Gastrocnemius medialis (tissue), 4 donors: ENCODE data around the gene LBH. TPM values are rescaled to one million over a fixed set of nuclear protein-coding genes. Genes with fewer than 3 reads are reported as not detected.

Experiments used
- ATAC-seq, 2 donors: fragments of 150-250 bp; one replicate each; pipeline ENCODE4 v1.9.1; 2016
- DNase-seq, 2 donors: peaks; one replicate each; pipeline ENCODE4 v3.0.0-alpha.2; 2019
- H3K27ac ChIP-seq, 4 donors: fragments of 200-600 bp; sonication (generic); 1 replicate in 1 of 4; 2 replicates in 3 of 4; pipeline ENCODE4 v1.5.1; 2016 to 2018; ENCODE audit warnings: mild to moderate bottlenecking in 2 of 4, moderate library complexity in 1 of 4
- H3K27me3 ChIP-seq, 3 donors: fragments of 200-600 bp; sonication (generic) in 2 of 3; 1 replicate in 1 of 3; 2 replicates in 2 of 3; pipeline versions ENCODE4 v1.5.1 to v1.6.0; 2016 to 2019; ENCODE audit warnings: mild to moderate bottlenecking in 1 of 3, moderate library complexity in 1 of 3
- H3K36me3 ChIP-seq, 2 donors: fragments of 200-600 bp; sonication (generic) in 1 of 2; one replicate each; pipeline ENCODE4 v1.5.1; 2017 to 2018
- H3K4me1 ChIP-seq, 2 donors: fragments of 200-600 bp; sonication (generic) in 1 of 2; one replicate each; pipeline ENCODE4 v1.5.1; 2016 to 2017; ENCODE audit warnings: mild to moderate bottlenecking in 2 of 2
- H3K4me3 ChIP-seq, 4 donors: fragments of 200-600 bp; sonication (generic) in 3 of 4; 1 replicate in 1 of 4; 2 replicates in 3 of 4; pipeline ENCODE4 v1.5.1; 2016 to 2019; ENCODE audit warnings: mild to moderate bottlenecking in 2 of 4
- H3K9me3 ChIP-seq, 3 donors: fragments of 200-600 bp; sonication (generic) in 2 of 3; 1 replicate in 1 of 3; 2 replicates in 2 of 3; pipeline ENCODE4 v1.5.1; 2016 to 2019
- CTCF ChIP-seq, 5 experiments: fragments of 450-650 bp in 3 of 5; fragments of 200-600 bp in 2 of 5; sonication (generic) in 2 of 5; IDR thresholded peaks in 4 of 5; conservative IDR thresholded peaks in 1 of 5; 1 replicate in 4 of 5; 2 replicates in 1 of 5; pipeline ENCODE4 v1.5.1; 2016 to 2019; ENCODE audit warnings: antibody characterized with exemption in 5 of 5, mild to moderate bottlenecking in 3 of 5, moderate library complexity in 3 of 5
- POLR2A ChIP-seq, 2 donors: fragments of 450-650 bp; IDR thresholded peaks; one replicate each; pipeline ENCODE4 v1.6.1; 2017; ENCODE audit warnings: antibody characterized with exemption in 2 of 2, mild to moderate bottlenecking in 2 of 2, moderate library complexity in 2 of 2
- in situ Hi-C, 4 donors: fragments of 200-750 bp; cut with MboI; loops; one replicate each; pipeline versions ENCODE4 v1.15.0 to v1.8.0; 2017; ENCODE audit warnings: low sequenced_read_pairs in 4 of 4
- intact Hi-C: fragments of 100-400 bp; cut with DNase I; formaldehyde crosslinking; loops from one replicate; pipeline ENCODE4 v1.15.1; 2023; ENCODE audit warnings: low total_unique reads
- total RNA-seq, 4 donors: library from RNA; depleted of rRNA; stranded (reverse); fragments of >200 nt; gene quantifications; one replicate each; pipeline versions ENCODE4 v1.1.0 to v1.2.3, GENCODE V29; 2016

LBH gene
- total RNA-seq, 4 donors from 2014 or later: 5.4 to 37.6 (median 12.5) TPM

- H3K4me1 ChIP-seq: peaks cover 0 to 21% of the 10 kb centered on the region in 2 donors
These were observed 8.8 kb downstream of the LBH start for GRCh38 chr2:30239986-30240752.

GRCh38 chr2:30243231-30243630 is 11.9 kb downstream of the LBH start:
- Histone ChIP-seq H3K9me3 (no peaks in the 10 kb centered on the region), H3K4me1 (peaks cover 0 to 15% of the 10 kb centered on the region in 2 donors), H3K4me3 (no peak overlapping the region), H3K36me3 (no peaks in the 10 kb centered on the region), H3K27ac (no peak overlapping the region), H3K27me3 (no peaks in the 10 kb centered on the region)
- in situ Hi-C loops (loop anchor here in 1 of 4 donors (25.0 kb wide), 1 partner anchor 219 kb away; no protein-coding TSS in a partner anchor), intact Hi-C loops (no loop called here)
- DNase-seq (no peak), ATAC-seq (no peak)
- TF ChIP-seq POLR2A (IDR thresholded peaks at IDR 0.05) (no peak), CTCF (IDR thresholded peaks at IDR 0.05 in 4 of 5, conservative IDR thresholded peaks at IDR 0.05 in 1 of 5) (no peak)

More at GRCh38 chr2:30239986-30240752, 8.8 kb downstream of the LBH start:
- DNase-seq: peak in 1 of 2 donors; percentile 49
- H3K4me3 ChIP-seq: no peak overlapping the region
- no peak for TF ChIP-seq CTCF (IDR thresholded peaks at IDR 0.05 in 4 of 5, conservative IDR thresholded peaks at IDR 0.05 in 1 of 5)
- TF ChIP-seq POLR2A (IDR thresholded peaks at IDR 0.05): no peak
- in situ Hi-C loops (loop anchor here in 1 of 4 donors (25.0 kb wide), 1 partner anchor 222 kb away; no protein-coding TSS in a partner anchor), intact Hi-C loops (loop anchor here (10.0 kb wide), 1 partner anchor 165 kb away; no protein-coding TSS in a partner anchor)
- H3K27ac ChIP-seq: peak overlapping the region; percentile 55 to 71 (median 58)
- peak; percentile 35 to 49 for ATAC-seq
- no peaks in the 10 kb centered on the region for H3K36me3 ChIP-seq
- H3K27me3 ChIP-seq: peaks cover 0 to 9% (median 0%) of the 10 kb centered on the region in 3 donors
- H3K9me3 ChIP-seq: no peaks in the 10 kb centered on the region

- in situ Hi-C loops: loop anchor here in 1 of 4 donors (25.0 kb wide), 1 partner anchor 217 kb away; no protein-coding TSS in a partner anchor
- H3K4me3 ChIP-seq: no peak overlapping the region
- no peaks in the 10 kb centered on the region for H3K36me3 ChIP-seq
- no peak overlapping the region for H3K27ac ChIP-seq
- H3K9me3 ChIP-seq: no peaks in the 10 kb centered on the region
- DNase-seq (no peak), ATAC-seq (no peak)
- TF ChIP-seq POLR2A (IDR thresholded peaks at IDR 0.05): no peak
- TF ChIP-seq CTCF (IDR thresholded peaks at IDR 0.05 in 4 of 5, conservative IDR thresholded peaks at IDR 0.05 in 1 of 5): no peak
- H3K4me1 ChIP-seq: peaks cover 0 to 6% of the 10 kb centered on the region in 2 donors
- intact Hi-C loops: no loop called here
- H3K27me3 ChIP-seq: no peaks in the 10 kb centered on the region
These were observed 14.0 kb downstream of the LBH start for GRCh38 chr2:30245364-30245763.

- Histone ChIP-seq H3K9me3 (no peaks in the 10 kb centered on the region), H3K27ac (no peak overlapping the region), H3K4me1 (peaks cover 11% of the 10 kb centered on the region in 2 donors), H3K36me3 (no peaks in the 10 kb centered on the region), H3K4me3 (no peak overlapping the region), H3K27me3 (no peaks in the 10 kb centered on the region)
- intact Hi-C loops: no loop called here
- ATAC-seq (no peak), DNase-seq (no peak)
- TF ChIP-seq CTCF (IDR thresholded peaks at IDR 0.05 in 4 of 5, conservative IDR thresholded peaks at IDR 0.05 in 1 of 5) (no peak), POLR2A (IDR thresholded peaks at IDR 0.05) (no peak)
- in situ Hi-C loops: loop anchor here in 1 of 4 donors (25.0 kb wide), 1 partner anchor 214 kb away; no protein-coding TSS in a partner anchor
These were observed 17.5 kb downstream of the LBH start for GRCh38 chr2:30248791-30249190.
